A549 (cell line): ENCODE data around the gene AP3D1. TPM values are rescaled to one million over a fixed set of nuclear protein-coding genes. Genes with fewer than 3 reads are reported as not detected.

Experiments used
- ATAC-seq, 2 experiments: fragments of 200-7000 bp in 1 of 2; fragments of >200 bp in 1 of 2; cut with Nextera tagmentation in 1 of 2; cut with Tn5 transposase in 1 of 2; 3 replicates each; pipeline versions ENCODE4 v1.8.0 to v1.9.1; 2018 to 2020; ENCODE audit warnings: mild to moderate bottlenecking in 1 of 2, moderate library complexity in 1 of 2
- CTCF ChIA-PET: fragments of 300-600 bp; sonication (Branson Sonifier 250); formaldehyde crosslinking; extraction: SDS; loops from one replicate; lab custom pipeline; 2021; ENCODE audit warnings: antibody characterized with exemption, inconsistent platforms; lab: Yijun Ruan, JAX
- POLR2A ChIA-PET: fragments of 350-600 bp; formaldehyde crosslinking; extraction: SDS; loops from one replicate; lab custom pipeline; 2021; ENCODE audit warnings: antibody characterized with exemption, inconsistent platforms; lab: Yijun Ruan, JAX
- DNase-seq, 2 experiments: peaks; one replicate each; pipeline versions ENCODE4 v3.0.0 to v3.0.0-alpha.2; 2011 to 2016; ENCODE audit warnings: low read depth in 1 of 2, low spot score in 1 of 2
- FAIRE-seq: peaks from 2 replicates; lab custom pipeline; 2011; peaks lifted over from hg19 to GRCh38; lab: Jason Lieb, UNC
- H3K27ac ChIP-seq, 2 experiments: fragments of >200 bp; sonication (Bioruptor Twin); formaldehyde crosslinking; 3 replicates each; pipeline ENCODE4 v1.5.1; 2016 to 2017
- H3K4me1 ChIP-seq: fragments of >200 bp; sonication (Bioruptor Twin); formaldehyde crosslinking; 3 replicates; pipeline ENCODE4 v1.6.1; 2016
- H3K4me2 ChIP-seq: fragments of >200 bp; sonication (Bioruptor Twin); formaldehyde crosslinking; 3 replicates; pipeline ENCODE4 v1.6.1; 2016
- H3K4me3 ChIP-seq: fragments of >200 bp; sonication (Bioruptor Twin); formaldehyde crosslinking; 3 replicates; pipeline ENCODE4 v1.5.1; 2016
- H3K9me3 ChIP-seq: fragments of >200 bp; sonication (Bioruptor Twin); formaldehyde crosslinking; 3 replicates; pipeline ENCODE4 v1.6.1; 2016
- CBX2 ChIP-seq: fragments of 200-600 bp; sonication (generic); IDR thresholded peaks from 2 replicates; pipeline ENCODE4 v1.6.1; 2016; ENCODE audit warnings: low read depth, mild to moderate bottlenecking, borderline replicate concordance
- CEBPB ChIP-seq, 2 experiments: fragments of >200 bp in 1 of 2; sonication (Bioruptor Twin) in 1 of 2; formaldehyde crosslinking in 1 of 2; IDR thresholded peaks; 2 replicates each; pipeline ENCODE4 v1.6.1; 2012 to 2016
- FOXS1 ChIP-seq: fragments of 250-450 bp; sonication (Bioruptor Pico); IDR thresholded peaks from 2 replicates; pipeline ENCODE4 v1.5.0; 2020; ENCODE audit warnings: mild to moderate bottlenecking, moderate library complexity
- GATA3 ChIP-seq: IDR thresholded peaks from 2 replicates; pipeline ENCODE4 v1.6.1; 2012; ENCODE audit warnings: borderline replicate concordance
- HDAC2 ChIP-seq: fragments of 200-600 bp; sonication (generic); IDR thresholded peaks from 2 replicates; pipeline ENCODE4 v1.6.1; 2016
- HMGXB4 ChIP-seq: fragments of 250-450 bp; sonication (Bioruptor Pico); IDR thresholded peaks from 2 replicates; pipeline ENCODE4 v1.5.0; 2021; ENCODE audit warnings: mild to moderate bottlenecking, moderate library complexity, borderline replicate concordance
- HOXA7 ChIP-seq: fragments of 250-450 bp; sonication (Bioruptor Pico); IDR thresholded peaks from 2 replicates; pipeline ENCODE4 v1.5.0; 2020; ENCODE audit warnings: mild to moderate bottlenecking, moderate library complexity
- HOXB5 ChIP-seq: fragments of 250-450 bp; sonication (Bioruptor Pico); IDR thresholded peaks from 2 replicates; pipeline ENCODE4 v1.5.0; 2020; ENCODE audit warnings: mild to moderate bottlenecking, moderate library complexity
- JUN ChIP-seq, 2 experiments: fragments of >200 bp; sonication (Bioruptor Twin); formaldehyde crosslinking; IDR thresholded peaks; 2 replicates in 1 of 2; 3 replicates in 1 of 2; pipeline ENCODE4 v1.6.1; 2016 to 2017
- JUNB ChIP-seq: fragments of >200 bp; sonication (Bioruptor Twin); formaldehyde crosslinking; IDR thresholded peaks from 2 replicates; pipeline ENCODE4 v1.6.1; 2016
- MAX ChIP-seq: IDR thresholded peaks from 2 replicates; pipeline ENCODE4 v1.6.1; 2012
- MYC ChIP-seq: IDR thresholded peaks from 2 replicates; pipeline ENCODE4 v1.6.1; 2012; ENCODE audit warnings: mild to moderate bottlenecking, inconsistent platforms, low read length, improper control_type of control experiment, borderline replicate concordance
- NPAS2 ChIP-seq: fragments of 250-450 bp; sonication (Bioruptor Pico); IDR thresholded peaks from 2 replicates; pipeline ENCODE4 v1.8.0; 2022; ENCODE audit warnings: mild to moderate bottlenecking, moderate library complexity, borderline replicate concordance
- NR3C1 ChIP-seq: fragments of >200 bp; sonication (Bioruptor Twin); formaldehyde crosslinking; IDR thresholded peaks from 3 replicates; pipeline ENCODE4 v1.6.1; 2017
- POLR2A ChIP-seq: IDR thresholded peaks from 2 replicates; pipeline ENCODE4 v1.6.1; 2012; ENCODE audit warnings: mild to moderate bottlenecking, low read length
- RARB ChIP-seq: fragments of 250-450 bp; sonication (Bioruptor Pico); IDR thresholded peaks from 2 replicates; pipeline ENCODE4 v1.8.0; 2021; ENCODE audit warnings: mild to moderate bottlenecking, moderate library complexity
- RFX5 ChIP-seq: fragments of 450-650 bp; IDR thresholded peaks from 2 replicates; pipeline ENCODE4 v1.7.1; 2014; ENCODE audit warnings: antibody characterized with exemption, mild to moderate bottlenecking, moderate library complexity
- SMC3 ChIP-seq: fragments of >200 bp; sonication (Bioruptor Twin); formaldehyde crosslinking; IDR thresholded peaks from 3 replicates; pipeline ENCODE4 v1.6.1; 2018; ENCODE audit warnings: inconsistent platforms
- TFCP2L1 ChIP-seq: fragments of 250-450 bp; sonication (Bioruptor Pico); IDR thresholded peaks from 2 replicates; pipeline ENCODE4 v1.5.0; 2021; ENCODE audit warnings: mild to moderate bottlenecking
- ZSCAN20 ChIP-seq: fragments of 250-450 bp; sonication (Bioruptor Pico); IDR thresholded peaks from 2 replicates; pipeline ENCODE4 v1.8.0; 2022; ENCODE audit warnings: mild to moderate bottlenecking, moderate library complexity
- WGBS: methylation state at CpG from one replicate; pipeline ENCODE4 v1.1.6; 2017; ENCODE audit errors: missing lambda C conversion rate; 5-methylcytosine and 5-hydroxymethylcytosine counted together
- polyA plus RNA-seq, 4 experiments: library from polyadenylated mRNA; depleted of rRNA in 3 of 4; stranded (reverse); fragments of >200 nt; fragmentation: RNase III in 1 of 4; extraction: RNeasy Plus Mini Kit Qiagen cat#74134 plus additional on column Dnase treatment in 1 of 4; gene quantifications; 2 replicates in 3 of 4; 3 replicates in 1 of 4; pipeline ENCODE4 v1.2.3, GENCODE V29; 2011 to 2017
- TF ChIP-seq, protein P1 (sequence below): fragments of >200 bp; sonication (Bioruptor Twin); formaldehyde crosslinking; IDR thresholded peaks from 3 replicates; pipeline ENCODE4 v1.5.1; 2016
- TF ChIP-seq, protein P2 (sequence below): IDR thresholded peaks from 2 replicates; pipeline ENCODE4 v1.6.1; 2012

Gene AP3D1
- polyA plus RNA-seq, 2 of the 4 experiments (the other 2 are of a cell fraction): 44.4 to 66.9 TPM

DNA sequence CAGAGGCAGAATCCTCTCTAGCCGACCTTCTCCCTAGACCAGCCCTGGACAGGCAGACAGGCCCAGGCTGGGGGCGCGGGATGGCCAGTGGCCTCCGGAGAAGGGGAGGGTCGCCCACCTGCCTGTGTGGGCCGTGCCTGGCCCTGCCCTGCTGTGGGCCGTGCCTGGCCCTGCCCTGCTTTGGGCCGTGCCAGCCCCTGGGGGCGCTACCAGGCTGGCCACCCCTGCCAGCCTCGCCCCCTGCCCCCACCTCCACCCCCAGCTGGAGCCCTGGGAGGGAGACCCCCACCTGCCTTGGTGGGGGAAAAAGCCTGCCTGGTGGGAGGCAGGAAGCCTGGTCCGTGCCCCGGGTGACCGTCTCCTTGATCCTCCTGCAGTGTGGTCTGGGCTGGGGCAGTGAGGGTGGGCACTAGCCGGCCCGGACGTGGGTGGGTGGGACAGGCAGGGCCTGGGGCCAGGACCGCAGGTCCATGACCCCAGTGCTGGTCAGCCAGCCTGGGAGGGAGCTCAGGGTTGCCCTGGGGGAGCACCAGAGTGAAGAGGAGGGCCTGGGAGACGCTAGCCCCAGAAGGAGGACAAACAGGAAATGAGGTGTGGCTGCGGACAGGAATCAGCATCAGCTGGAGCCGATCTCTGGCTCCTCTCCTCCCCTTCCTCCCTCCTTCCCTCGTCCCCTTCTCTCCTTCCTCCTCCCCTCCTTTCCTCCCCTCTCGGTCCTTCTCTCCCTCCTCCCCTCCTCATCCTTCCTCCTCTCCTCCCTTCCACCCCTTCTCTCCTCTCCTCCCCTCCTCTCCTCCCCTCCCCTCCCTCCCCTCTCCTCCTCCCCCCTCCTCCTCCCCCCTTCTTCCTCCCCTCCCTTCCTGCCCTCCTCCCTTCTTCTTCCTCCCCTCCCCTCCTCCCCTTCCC is 95.2 kb downstream of the AP3D1 start:
- Histone ChIP-seq H3K4me1 (peaks cover 66% of the 10 kb centered on the region), H3K4me3 (peak overlapping the region; percentile 48), H3K4me2 (peak overlapping the region; percentile 100), H3K27ac (peak overlapping the region; percentile 99 to 100), H3K9me3 (no peaks in the 10 kb centered on the region)
- ChIA-PET CTCF (interaction anchor here (0.6 to 3.8 kb wide), 6 partner anchors 9 to 199 kb away, joined by 3 to 24 read pairs (median 3); no protein-coding TSS in a partner anchor), POLR2A (interaction anchor here (1.1 kb wide), 1 partner anchor 14 kb away, joined by 6 read pairs; no protein-coding TSS in a partner anchor)
- FAIRE-seq: no peak
- 0% methylated on average over 5 of the region's 22 CpGs for WGBS
- TF ChIP-seq JUN (IDR thresholded peaks at IDR 0.05) (peak in 1 of 2 experiments; percentile 71; a peak in 3 of 5 replicates), HDAC2 (no peak), POLR2A (peak; percentile 27; the same call in 1 of the 2 replicates), MAX (0 out of 2 replicates have a peak, but pooled peaks have one; percentile 26), RFX5 (no peak), TFCP2L1 (CRISPR knock-in tag) (no peak), NR3C1 (no peak), RARB (no peak), HOXB5 (CRISPR knock-in tag) (no peak)
- TF ChIP-seq, protein P1, sequence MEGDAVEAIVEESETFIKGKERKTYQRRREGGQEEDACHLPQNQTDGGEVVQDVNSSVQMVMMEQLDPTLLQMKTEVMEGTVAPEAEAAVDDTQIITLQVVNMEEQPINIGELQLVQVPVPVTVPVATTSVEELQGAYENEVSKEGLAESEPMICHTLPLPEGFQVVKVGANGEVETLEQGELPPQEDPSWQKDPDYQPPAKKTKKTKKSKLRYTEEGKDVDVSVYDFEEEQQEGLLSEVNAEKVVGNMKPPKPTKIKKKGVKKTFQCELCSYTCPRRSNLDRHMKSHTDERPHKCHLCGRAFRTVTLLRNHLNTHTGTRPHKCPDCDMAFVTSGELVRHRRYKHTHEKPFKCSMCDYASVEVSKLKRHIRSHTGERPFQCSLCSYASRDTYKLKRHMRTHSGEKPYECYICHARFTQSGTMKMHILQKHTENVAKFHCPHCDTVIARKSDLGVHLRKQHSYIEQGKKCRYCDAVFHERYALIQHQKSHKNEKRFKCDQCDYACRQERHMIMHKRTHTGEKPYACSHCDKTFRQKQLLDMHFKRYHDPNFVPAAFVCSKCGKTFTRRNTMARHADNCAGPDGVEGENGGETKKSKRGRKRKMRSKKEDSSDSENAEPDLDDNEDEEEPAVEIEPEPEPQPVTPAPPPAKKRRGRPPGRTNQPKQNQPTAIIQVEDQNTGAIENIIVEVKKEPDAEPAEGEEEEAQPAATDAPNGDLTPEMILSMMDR: peak; percentile 13; the same call in 2 of the 3 replicates
- peak; percentile 33 to 42 for ATAC-seq
- peak in 1 of 2 experiments; percentile 80 for DNase-seq

- 61% methylated on average over 7 of the region's 8 CpGs for WGBS
- Histone ChIP-seq H3K4me3 (no peak overlapping the region), H3K4me1 (peaks cover 58% of the 10 kb centered on the region), H3K27ac (peak overlapping the region; percentile 49 to 100), H3K4me2 (no peak overlapping the region; the same call in 2 of the 3 replicates), H3K9me3 (no peaks in the 10 kb centered on the region)
- no peak for ATAC-seq
- FAIRE-seq: no peak
- CTCF ChIA-PET: no interaction called here
- TF ChIP-seq NPAS2 (CRISPR knock-in tag): no peak
- TF ChIP-seq ZSCAN20 (CRISPR knock-in tag): no peak
- TF ChIP-seq CEBPB (IDR thresholded peaks at IDR 0.05): no peak
- no peak for TF ChIP-seq RFX5
- no peak for TF ChIP-seq FOXS1 (CRISPR knock-in tag)
- no peak for TF ChIP-seq GATA3
- TF ChIP-seq JUNB: no peak
- TF ChIP-seq POLR2A: no peak
- no peak for TF ChIP-seq MYC
- TF ChIP-seq CBX2: no peak
- TF ChIP-seq, protein P2, sequence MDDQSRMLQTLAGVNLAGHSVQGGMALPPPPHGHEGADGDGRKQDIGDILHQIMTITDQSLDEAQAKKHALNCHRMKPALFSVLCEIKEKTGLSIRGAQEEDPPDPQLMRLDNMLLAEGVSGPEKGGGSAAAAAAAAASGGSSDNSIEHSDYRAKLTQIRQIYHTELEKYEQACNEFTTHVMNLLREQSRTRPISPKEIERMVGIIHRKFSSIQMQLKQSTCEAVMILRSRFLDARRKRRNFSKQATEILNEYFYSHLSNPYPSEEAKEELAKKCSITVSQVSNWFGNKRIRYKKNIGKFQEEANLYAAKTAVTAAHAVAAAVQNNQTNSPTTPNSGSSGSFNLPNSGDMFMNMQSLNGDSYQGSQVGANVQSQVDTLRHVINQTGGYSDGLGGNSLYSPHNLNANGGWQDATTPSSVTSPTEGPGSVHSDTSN: no peak
- TF ChIP-seq HOXA7 (CRISPR knock-in tag): no peak
- no peak for TF ChIP-seq SMC3
- TF ChIP-seq HMGXB4: no peak
- DNase-seq: no peak
- POLR2A ChIA-PET: interaction anchor here (1.1 kb wide), 1 partner anchor 13 kb away, joined by 6 read pairs; no protein-coding TSS in a partner anchor
These were observed 96.6 kb downstream of the AP3D1 start for GRCh38 chr19:2054763-2055162.
